ENCODE measurements around the gene ST6GALNAC3. TPM values are rescaled to one million over a fixed set of nuclear protein-coding genes. Genes with fewer than 3 reads are reported as not detected.
A peak's percentile ranks its signal among the peaks of the same experiment; 100 is the strongest.

The ST6GALNAC3 gene
- total RNA-seq, 1 donor from 2014 or later, result 11.0 TPM

DNA sequence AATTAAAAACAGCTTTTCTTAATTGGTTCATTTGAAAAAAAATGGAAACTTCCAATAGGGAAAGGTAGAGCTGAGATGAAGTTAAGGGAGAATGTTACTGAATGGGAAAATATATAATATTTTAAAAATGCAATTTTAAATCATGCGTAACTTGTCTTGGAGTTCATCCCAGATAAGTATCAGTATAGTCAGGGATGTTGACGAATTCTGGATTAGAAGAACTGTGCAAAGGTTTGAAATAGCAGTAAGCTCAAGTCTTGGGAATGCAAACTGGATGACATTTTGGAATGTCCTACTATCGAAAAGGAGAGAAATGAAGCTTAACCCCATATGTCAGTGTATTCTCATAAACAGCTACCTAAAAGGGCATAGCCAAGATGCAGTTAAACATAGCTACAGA is 4.0 kb upstream of the ST6GALNAC3 start:
- H3K36me3 Mint-ChIP-seq (ENCODE audit: insufficient read depth), result no peaks in the 10 kb centered on the region
- TF ChIP-seq, protein P1, sequence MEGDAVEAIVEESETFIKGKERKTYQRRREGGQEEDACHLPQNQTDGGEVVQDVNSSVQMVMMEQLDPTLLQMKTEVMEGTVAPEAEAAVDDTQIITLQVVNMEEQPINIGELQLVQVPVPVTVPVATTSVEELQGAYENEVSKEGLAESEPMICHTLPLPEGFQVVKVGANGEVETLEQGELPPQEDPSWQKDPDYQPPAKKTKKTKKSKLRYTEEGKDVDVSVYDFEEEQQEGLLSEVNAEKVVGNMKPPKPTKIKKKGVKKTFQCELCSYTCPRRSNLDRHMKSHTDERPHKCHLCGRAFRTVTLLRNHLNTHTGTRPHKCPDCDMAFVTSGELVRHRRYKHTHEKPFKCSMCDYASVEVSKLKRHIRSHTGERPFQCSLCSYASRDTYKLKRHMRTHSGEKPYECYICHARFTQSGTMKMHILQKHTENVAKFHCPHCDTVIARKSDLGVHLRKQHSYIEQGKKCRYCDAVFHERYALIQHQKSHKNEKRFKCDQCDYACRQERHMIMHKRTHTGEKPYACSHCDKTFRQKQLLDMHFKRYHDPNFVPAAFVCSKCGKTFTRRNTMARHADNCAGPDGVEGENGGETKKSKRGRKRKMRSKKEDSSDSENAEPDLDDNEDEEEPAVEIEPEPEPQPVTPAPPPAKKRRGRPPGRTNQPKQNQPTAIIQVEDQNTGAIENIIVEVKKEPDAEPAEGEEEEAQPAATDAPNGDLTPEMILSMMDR (IDR thresholded peaks at IDR 0.05; ENCODE audit: unreplicated experiment), result no peak
- H3K9me3 Mint-ChIP-seq (ENCODE audit: low read depth), result no peaks in the 10 kb centered on the region
- no peak overlapping the region for H3K27ac Mint-ChIP-seq
- no peak for DNase-seq (ENCODE audit: low spot score, unreplicated experiment)
- no peak overlapping the region for H3K4me3 Mint-ChIP-seq (ENCODE audit: low read depth)
- H3K27me3 Mint-ChIP-seq, result peaks cover 26% of the 10 kb centered on the region
- H3K4me1 Mint-ChIP-seq (ENCODE audit: low read depth), result peaks cover 20% of the 10 kb centered on the region

DNA sequence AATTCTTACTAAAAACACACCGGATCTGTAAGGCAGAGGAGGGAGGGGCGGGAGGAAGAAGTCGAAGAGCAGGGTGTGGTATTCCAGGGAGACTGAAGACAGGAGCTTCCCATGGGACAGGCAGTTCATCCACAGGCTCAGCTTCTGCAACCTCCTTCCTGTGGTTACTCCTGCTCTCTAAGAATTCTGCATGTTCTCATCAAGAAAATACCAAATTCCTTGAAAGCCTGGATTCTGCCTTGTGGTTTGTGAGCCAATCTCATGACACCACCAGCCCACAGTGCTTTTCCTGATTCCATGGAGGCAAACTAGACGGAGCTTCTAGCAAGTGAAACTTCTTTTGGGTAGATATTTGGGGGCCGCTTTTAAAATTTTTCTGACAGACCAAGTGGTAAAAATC is 1.1 kb upstream of the ST6GALNAC3 start:
- Mint-ChIP-seq H3K9me3 (ENCODE audit: low read depth) (no peaks in the 10 kb centered on the region), H3K4me3 (ENCODE audit: low read depth) (no peak overlapping the region), H3K4me1 (ENCODE audit: low read depth) (peaks cover 13% of the 10 kb centered on the region)

DNA sequence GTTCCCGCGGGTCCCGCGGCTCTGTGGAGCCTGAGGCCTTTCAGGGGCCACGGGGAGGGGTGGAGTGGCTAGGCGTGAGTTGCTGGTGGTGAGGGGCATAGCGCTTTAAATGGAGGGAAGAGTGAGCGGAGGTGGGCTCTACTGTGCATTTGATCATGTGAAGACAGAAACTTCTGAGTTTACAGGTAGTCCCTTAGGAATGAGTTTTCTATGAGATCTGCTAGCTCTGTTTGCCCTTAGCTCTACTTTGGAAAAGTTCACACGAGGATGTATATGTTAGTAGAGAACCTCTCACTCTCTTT is 593 bp downstream of the ST6GALNAC3 start:
- peak overlapping the region; percentile 90 for H3K4me3 Mint-ChIP-seq (ENCODE audit: low read depth)
- DNase-seq (ENCODE audit: low spot score, unreplicated experiment), result no peak
- TF ChIP-seq, protein P1 (IDR thresholded peaks at IDR 0.05; ENCODE audit: unreplicated experiment), result no peak
- no peaks in the 10 kb centered on the region for H3K9me3 Mint-ChIP-seq (ENCODE audit: low read depth)
- H3K4me1 Mint-ChIP-seq (ENCODE audit: low read depth), result peaks cover 8% of the 10 kb centered on the region
- H3K27me3 Mint-ChIP-seq, result peaks cover 48% of the 10 kb centered on the region
- peak overlapping the region; percentile 91 for H3K27ac Mint-ChIP-seq
- H3K36me3 Mint-ChIP-seq (ENCODE audit: insufficient read depth), result no peaks in the 10 kb centered on the region

More for the DNA sequence above, 1.1 kb upstream of the ST6GALNAC3 start:
- no peaks in the 10 kb centered on the region for H3K36me3 Mint-ChIP-seq (ENCODE audit: insufficient read depth)
- DNase-seq (ENCODE audit: low spot score, unreplicated experiment), result no peak
- TF ChIP-seq, protein P1 (IDR thresholded peaks at IDR 0.05; ENCODE audit: unreplicated experiment), result no peak
- H3K27me3 Mint-ChIP-seq, result peaks cover 46% of the 10 kb centered on the region
- H3K27ac Mint-ChIP-seq, result peak overlapping the region; percentile 23

DNA sequence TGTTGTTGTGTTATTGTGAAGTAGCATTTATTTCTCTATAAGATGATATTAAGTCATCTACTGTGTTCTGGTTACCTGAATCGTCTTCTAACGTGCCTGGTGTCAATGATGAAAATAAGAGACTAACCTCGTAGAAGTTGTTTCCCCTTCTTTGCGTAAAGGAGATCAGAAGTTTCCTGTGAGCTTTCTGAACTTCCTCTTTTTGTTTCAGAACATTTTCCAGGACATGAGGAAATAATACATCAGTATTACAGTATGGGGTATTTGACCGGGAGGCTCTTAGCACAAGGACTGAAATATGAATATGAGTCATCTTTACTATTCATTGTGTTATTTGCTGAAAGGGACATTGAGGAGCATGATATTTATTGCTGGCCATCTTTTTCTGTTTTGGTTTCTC is 1.3 kb downstream of the ST6GALNAC3 start:
- H3K27me3 Mint-ChIP-seq, result peaks cover 48% of the 10 kb centered on the region
- peaks cover 13% of the 10 kb centered on the region for H3K4me1 Mint-ChIP-seq (ENCODE audit: low read depth)
- H3K4me3 Mint-ChIP-seq (ENCODE audit: low read depth), result peak overlapping the region; percentile 90
- no peaks in the 10 kb centered on the region for H3K36me3 Mint-ChIP-seq (ENCODE audit: insufficient read depth)
- H3K27ac Mint-ChIP-seq, result peak overlapping the region; percentile 40
- TF ChIP-seq, protein P1 (IDR thresholded peaks at IDR 0.05; ENCODE audit: unreplicated experiment), result no peak
- H3K9me3 Mint-ChIP-seq (ENCODE audit: low read depth), result no peaks in the 10 kb centered on the region
- DNase-seq (ENCODE audit: low spot score, unreplicated experiment), result no peak

DNA sequence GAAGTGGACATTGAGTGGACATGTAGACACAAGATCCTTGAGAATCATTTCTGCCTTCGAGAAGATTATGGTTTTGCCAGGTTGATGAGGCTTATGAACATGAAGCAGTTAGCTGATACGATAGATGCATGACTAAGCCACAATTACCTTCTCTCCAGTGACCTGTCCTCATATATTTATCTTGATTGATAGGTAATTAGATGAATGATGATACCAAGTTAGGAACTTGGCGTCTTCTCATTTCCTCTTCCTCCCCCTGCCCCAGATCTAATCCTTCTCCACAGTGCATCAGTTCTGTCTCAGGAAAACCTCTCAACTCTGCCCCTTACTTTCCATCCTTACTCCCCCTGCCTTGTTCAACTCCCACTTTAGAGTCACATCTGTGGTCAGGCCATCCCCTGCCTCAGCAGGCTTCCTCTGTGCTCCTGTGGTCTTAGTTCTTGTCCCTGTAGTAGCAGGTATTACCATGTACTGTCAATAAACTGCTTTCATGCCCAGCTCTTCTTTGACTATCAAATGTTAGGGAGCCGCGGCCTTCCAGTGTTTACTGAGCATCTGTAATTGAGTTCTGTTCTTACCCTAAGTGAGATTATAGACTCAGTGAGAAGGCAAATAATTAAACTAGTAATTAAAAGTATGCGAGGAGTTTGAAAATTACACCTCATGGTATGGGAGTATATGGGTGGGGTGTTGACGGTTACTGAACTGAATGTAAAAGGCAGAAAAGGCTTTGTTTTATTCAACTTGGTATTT is 5.1 kb downstream of the ST6GALNAC3 start:
- Mint-ChIP-seq H3K4me1 (ENCODE audit: low read depth) (peaks cover 22% of the 10 kb centered on the region), H3K27me3 (peaks cover 46% of the 10 kb centered on the region), H3K27ac (peak overlapping the region; percentile 12), H3K9me3 (ENCODE audit: low read depth) (no peaks in the 10 kb centered on the region), H3K36me3 (ENCODE audit: insufficient read depth) (no peaks in the 10 kb centered on the region), H3K4me3 (ENCODE audit: low read depth) (no peak overlapping the region)
- DNase-seq (ENCODE audit: low spot score, unreplicated experiment), result no peak
- TF ChIP-seq, protein P1 (IDR thresholded peaks at IDR 0.05; ENCODE audit: unreplicated experiment), result no peak
